ENCODE data around the gene BRD1. TPM values are rescaled to one million over a fixed set of nuclear protein-coding genes. Genes with fewer than 3 reads are reported as not detected.

BRD1 gene
- total and polyA plus RNA-seq, 9 donors, result 13.6 to 45.6 (median 35.8) TPM

- intact Hi-C loops (cut with DNase I), result no loop called here
- peaks cover 10% of the 10 kb centered on the region for H3K4me1 ChIP-seq (ENCODE audit: insufficient read depth)
- no peak overlapping the region for H3K27ac ChIP-seq
- H3K4me3 ChIP-seq, result no peak overlapping the region
- TF ChIP-seq CTCF (IDR thresholded peaks at IDR 0.05) (no peak), EP300 (IDR thresholded peaks at IDR 0.05) (no peak), POLR2A (IDR thresholded peaks at IDR 0.05) (no peak)
- no peaks in the 10 kb centered on the region for H3K9me3 ChIP-seq
- WGBS, 3 donors, result 96 to 97% (median 97%) methylated on average over 8 of the region's 8 CpGs
- no peaks in the 10 kb centered on the region for H3K36me3 ChIP-seq
- DNase-seq, result no peak
- H3K27me3 ChIP-seq, result no peaks in the 10 kb centered on the region
Measured at GRCh38 chr22:49807129-49807528, 20.5 kb downstream of the BRD1 start.

- 88 to 92% (median 90%) methylated on average over 28 of the region's 28 CpGs for WGBS, 3 donors
- Histone ChIP-seq H3K4me1 (ENCODE audit: insufficient read depth) (peaks cover 11% of the 10 kb centered on the region), H3K27me3 (no peaks in the 10 kb centered on the region), H3K27ac (no peak overlapping the region), H3K4me3 (no peak overlapping the region), H3K36me3 (no peaks in the 10 kb centered on the region), H3K9me3 (no peaks in the 10 kb centered on the region)
- no peak for TF ChIP-seq EP300 (IDR thresholded peaks at IDR 0.05)
- TF ChIP-seq CTCF (IDR thresholded peaks at IDR 0.05), result no peak
- no peak for TF ChIP-seq POLR2A (IDR thresholded peaks at IDR 0.05)
- intact Hi-C loops (cut with DNase I), result no loop called here
- DNase-seq, result no peak
Measured at GRCh38 chr22:49803737-49804375, 23.8 kb downstream of the BRD1 start.

- no peaks in the 10 kb centered on the region for H3K36me3 ChIP-seq
- no peak overlapping the region for H3K4me3 ChIP-seq
- H3K9me3 ChIP-seq, result no peaks in the 10 kb centered on the region
- no peak for DNase-seq
- WGBS, 3 donors, result 94 to 95% (median 94%) methylated on average over 17 to 18 of the region's 18 CpGs
- H3K27me3 ChIP-seq, result no peaks in the 10 kb centered on the region
- no peak overlapping the region for H3K27ac ChIP-seq
- TF ChIP-seq EP300 (IDR thresholded peaks at IDR 0.05), result no peak
- no peak for TF ChIP-seq POLR2A (IDR thresholded peaks at IDR 0.05)
- no peak for TF ChIP-seq CTCF (IDR thresholded peaks at IDR 0.05)
- H3K4me1 ChIP-seq (ENCODE audit: insufficient read depth), result peaks cover 8% of the 10 kb centered on the region
- intact Hi-C loops (cut with DNase I), result no loop called here
Measured at GRCh38 chr22:49803134-49803533, 24.5 kb downstream of the BRD1 start.

- Histone ChIP-seq H3K4me3 (no peak overlapping the region), H3K27me3 (no peaks in the 10 kb centered on the region), H3K27ac (no peak overlapping the region), H3K36me3 (no peaks in the 10 kb centered on the region), H3K4me1 (ENCODE audit: insufficient read depth) (peaks cover 5% of the 10 kb centered on the region), H3K9me3 (no peaks in the 10 kb centered on the region)
- TF ChIP-seq POLR2A (IDR thresholded peaks at IDR 0.05) (no peak), EP300 (IDR thresholded peaks at IDR 0.05) (no peak), CTCF (IDR thresholded peaks at IDR 0.05) (no peak)
- WGBS, 3 donors, result 81 to 88% (median 84%) methylated on average over 18 of the region's 18 CpGs
- no peak for DNase-seq
- intact Hi-C loops (cut with DNase I), result no loop called here
Measured at GRCh38 chr22:49801391-49802060, 26.1 kb downstream of the BRD1 start.
